Omental fat pad (tissue), 4 donors: Measurements from ENCODE around the gene SCYGR4. TPM values are rescaled to one million over a fixed set of nuclear protein-coding genes. Genes with fewer than 3 reads are reported as not detected.
"Not testable (repeated sequence)": the region's sequence is repeated elsewhere in the genome, so short reads cannot be mapped to it uniquely, and the experiment has no call there.

Source experiments
- ATAC-seq: fragments of 150-250 bp; one replicate; pipeline ENCODE4 v1.9.1; 2016; ENCODE audit warnings: mild to moderate bottlenecking, moderate library complexity; ENCODE audit not compliant: low FRiP score
- DNase-seq: peaks from one replicate; pipeline ENCODE4 v3.0.0-alpha.2; 2019; ENCODE audit warnings: low spot score
- total RNA-seq, 4 donors: library from RNA; depleted of rRNA; stranded (reverse); fragments of >200 nt; gene quantifications; one replicate each; pipeline ENCODE4 v1.1.0, GENCODE V29; 2016
- TF ChIP-seq, protein P1 (sequence below), 3 donors: fragments of 450-650 bp; IDR thresholded peaks; one replicate each; pipeline ENCODE4 v1.5.1; 2016 to 2017; ENCODE audit warnings: antibody characterized with exemption in 3 of 3, mild to moderate bottlenecking in 3 of 3, moderate library complexity in 2 of 3

Gene SCYGR4
- total RNA-seq, 4 donors from 2014 or later, result 0.84 TPM; not detected in 3

DNA sequence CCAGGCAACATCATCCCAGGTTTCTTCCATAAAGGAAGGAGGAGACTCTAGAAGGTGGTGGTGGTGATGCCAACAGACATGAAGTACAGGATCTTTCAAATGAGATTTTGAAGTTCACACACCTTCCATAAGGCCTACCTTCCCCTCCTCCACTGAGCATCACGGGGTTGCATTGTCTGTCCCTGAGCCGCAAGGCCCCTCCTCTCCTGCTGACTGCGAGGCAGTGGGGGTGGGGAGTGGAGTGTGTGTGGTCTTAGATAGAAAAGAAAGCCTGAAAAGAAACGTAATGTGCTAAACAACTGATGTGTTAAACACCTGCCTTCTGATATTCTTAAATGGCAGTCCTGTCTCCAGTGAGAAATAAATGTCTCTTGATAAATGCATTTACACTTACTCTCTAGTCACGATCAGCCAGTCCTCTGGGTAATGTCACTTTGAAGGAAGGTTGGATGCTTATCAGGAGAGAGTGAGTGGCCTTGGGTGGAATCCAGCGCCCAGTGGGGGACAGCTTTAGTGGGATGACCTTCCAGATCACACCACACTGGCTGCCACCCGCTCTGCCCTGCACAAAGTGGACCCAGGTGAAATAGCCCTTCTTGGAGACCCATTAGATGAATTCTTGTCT is 43.8 kb downstream of the SCYGR4 start:
- ATAC-seq (no peak), DNase-seq (no peak)
- TF ChIP-seq, protein P1, sequence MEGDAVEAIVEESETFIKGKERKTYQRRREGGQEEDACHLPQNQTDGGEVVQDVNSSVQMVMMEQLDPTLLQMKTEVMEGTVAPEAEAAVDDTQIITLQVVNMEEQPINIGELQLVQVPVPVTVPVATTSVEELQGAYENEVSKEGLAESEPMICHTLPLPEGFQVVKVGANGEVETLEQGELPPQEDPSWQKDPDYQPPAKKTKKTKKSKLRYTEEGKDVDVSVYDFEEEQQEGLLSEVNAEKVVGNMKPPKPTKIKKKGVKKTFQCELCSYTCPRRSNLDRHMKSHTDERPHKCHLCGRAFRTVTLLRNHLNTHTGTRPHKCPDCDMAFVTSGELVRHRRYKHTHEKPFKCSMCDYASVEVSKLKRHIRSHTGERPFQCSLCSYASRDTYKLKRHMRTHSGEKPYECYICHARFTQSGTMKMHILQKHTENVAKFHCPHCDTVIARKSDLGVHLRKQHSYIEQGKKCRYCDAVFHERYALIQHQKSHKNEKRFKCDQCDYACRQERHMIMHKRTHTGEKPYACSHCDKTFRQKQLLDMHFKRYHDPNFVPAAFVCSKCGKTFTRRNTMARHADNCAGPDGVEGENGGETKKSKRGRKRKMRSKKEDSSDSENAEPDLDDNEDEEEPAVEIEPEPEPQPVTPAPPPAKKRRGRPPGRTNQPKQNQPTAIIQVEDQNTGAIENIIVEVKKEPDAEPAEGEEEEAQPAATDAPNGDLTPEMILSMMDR (IDR thresholded peaks at IDR 0.05), result no peak

DNA sequence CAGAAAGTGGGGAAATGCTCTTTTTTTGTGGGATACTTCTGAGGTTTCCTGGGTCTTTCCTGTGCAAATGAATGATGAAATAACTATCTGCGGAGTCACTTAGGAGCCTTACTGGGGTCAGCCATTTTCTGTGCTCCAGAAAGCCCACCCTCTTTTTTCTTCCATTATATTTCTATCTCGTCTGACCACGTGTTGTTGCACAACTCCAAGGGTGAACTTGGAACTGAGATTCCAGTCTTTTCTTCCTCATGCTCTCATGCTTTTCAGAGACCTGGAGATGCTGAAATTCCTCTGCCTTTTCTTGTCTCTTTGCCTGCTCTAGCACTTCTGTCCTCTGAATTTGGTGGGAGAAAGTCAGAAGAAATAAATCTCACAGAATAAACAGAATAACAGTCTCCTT is 44.5 kb downstream of the SCYGR4 start:
- ATAC-seq, result no peak
- DNase-seq, result no peak
- TF ChIP-seq, protein P1 (IDR thresholded peaks at IDR 0.05), result no peak

DNA sequence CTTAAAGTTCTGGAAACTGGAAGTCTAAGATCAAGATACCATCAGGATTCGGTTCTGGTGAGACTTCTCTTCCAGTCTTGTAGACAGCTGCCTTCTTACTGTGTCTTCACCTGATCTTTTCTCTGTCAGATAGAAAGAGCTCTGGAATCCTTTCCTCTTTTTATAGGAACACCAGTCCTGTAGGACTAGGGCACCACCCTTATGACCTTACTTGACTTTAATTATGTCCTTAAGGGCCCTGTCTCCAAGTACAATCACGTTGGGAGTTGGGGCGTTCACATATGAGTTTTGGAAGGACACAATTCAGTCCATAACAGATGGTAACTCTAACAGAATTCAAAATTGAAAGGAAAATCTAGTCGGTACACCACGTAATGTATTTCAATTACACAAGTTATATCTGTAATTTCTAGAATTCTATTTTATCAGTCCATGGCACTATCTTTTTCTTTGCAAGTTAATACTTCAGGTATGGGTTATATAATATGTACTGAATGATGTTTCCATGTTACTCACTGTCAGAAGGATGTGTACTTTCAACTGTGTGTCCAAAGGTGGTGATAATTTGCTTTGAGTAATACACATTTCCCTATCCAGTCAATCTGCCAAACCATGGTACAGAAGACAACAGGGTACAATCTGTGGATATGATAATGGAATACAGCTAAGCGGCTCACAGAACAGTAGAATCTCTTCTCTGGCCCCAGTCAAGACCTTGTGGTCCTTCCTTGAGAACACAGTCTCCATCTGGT is 48.1 kb downstream of the SCYGR4 start:
- DNase-seq, result no peak
- no peak for ATAC-seq
- TF ChIP-seq, protein P1 (IDR thresholded peaks at IDR 0.05), result no peak

DNA sequence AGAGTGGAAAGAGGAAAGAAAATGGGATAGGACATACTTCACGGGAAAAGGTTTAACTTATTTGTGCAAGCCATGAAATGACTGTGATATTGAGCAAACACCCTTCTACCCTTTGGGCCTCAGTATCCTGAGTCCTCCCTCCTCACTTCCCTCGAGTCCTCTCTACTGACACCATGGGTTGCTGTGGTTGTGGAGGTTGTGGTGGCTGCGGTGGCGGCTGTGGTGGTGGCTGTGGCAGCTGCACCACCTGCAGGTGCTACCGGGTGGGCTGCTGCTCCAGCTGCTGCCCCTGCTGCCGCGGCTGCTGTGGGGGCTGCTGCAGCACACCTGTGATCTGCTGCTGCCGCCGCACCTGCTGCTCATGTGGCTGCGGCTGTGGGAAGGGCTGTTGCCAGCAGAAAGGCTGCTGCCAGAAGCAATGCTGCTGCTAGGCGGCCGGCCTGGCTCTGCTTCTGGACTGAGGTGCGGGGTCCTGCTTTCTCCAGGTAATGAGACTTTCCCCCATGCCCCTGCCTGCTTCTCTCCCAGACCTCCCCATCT is 49.4 kb downstream of the SCYGR4 start, which contains the start of gene SCYGR5:
TSS of gene SCYGR5 (plus strand) at position 174 of the 540 bp plus-strand sequence. CDS start at position 174, 0 bp downstream.
- not testable (repeated sequence) for ATAC-seq, DNase-seq

Other genes starting within 250 kb of the SCYGR4 start
- gene TM4SF20, start 238.2 kb upstream of the SCYGR4 start, total RNA-seq, result not detected
- not detected for gene SCYGR1, start 229.5 kb upstream of the SCYGR4 start, total RNA-seq
- gene AGFG1, start 145.3 kb upstream of the SCYGR4 start, total RNA-seq, result 100 to 1,000 TPM in 3 of 4 donors, 10 to 100 TPM in 1; 85.7 to 265 (median 186) TPM
- gene SCYGR2, start 18.6 kb upstream of the SCYGR4 start, total RNA-seq, result not detected
- not detected for gene SCYGR3, start 2.7 kb upstream of the SCYGR4 start, total RNA-seq
- gene SCYGR5, start 49.3 kb downstream of the SCYGR4 start, total RNA-seq, result not detected
- gene SLC19A3, start 100.5 kb downstream of the SCYGR4 start, total RNA-seq, result 100 to 1,000 TPM in 3 of 4 donors, 10 to 100 TPM in 1; 44.1 to 537 (median 169) TPM
- not detected for gene SCYGR6, start 107.3 kb downstream of the SCYGR4 start, total RNA-seq
- not detected for gene SCYGR7, start 110.8 kb downstream of the SCYGR4 start, total RNA-seq
- gene SCYGR8, start 128.4 kb downstream of the SCYGR4 start, total RNA-seq, result not detected
- gene CCL20, start 196.3 kb downstream of the SCYGR4 start, total RNA-seq, result 10 to 100 TPM in 1 of 4 donors, 1 to 10 TPM in 1, not detected in 2; 3.4 to 19.2 TPM